BJ (cell line): ENCODE measurements around the gene EXD3. TPM values are rescaled to one million over a fixed set of nuclear protein-coding genes. Genes with fewer than 3 reads are reported as not detected.

Experiments
- CTCF ChIA-PET: fragments of 350-600 bp; formaldehyde crosslinking; extraction: SDS; loops from one replicate; lab custom pipeline; 2021; ENCODE audit warnings: antibody characterized with exemption, inconsistent platforms; lab: Yijun Ruan, JAX
- POLR2A ChIA-PET: fragments of 300-600 bp; sonication (Branson Sonifier 250); formaldehyde crosslinking; extraction: SDS; loops from one replicate; lab custom pipeline; 2021; ENCODE audit warnings: antibody characterized with exemption; lab: Charles Lee
- DNase-seq: peaks from one replicate; pipeline ENCODE4 v3.0.0-alpha.2; 2011; ENCODE audit warnings: low read depth
- H3K27me3 ChIP-seq: 2 replicates; pipeline ENCODE4 v1.6.0; 2011; ENCODE audit warnings: low read length; ENCODE audit not compliant: control insufficient read depth, insufficient read depth
- H3K36me3 ChIP-seq: 2 replicates; pipeline ENCODE4 v1.5.1; 2011; ENCODE audit warnings: low read length; ENCODE audit not compliant: control insufficient read depth, insufficient read depth
- H3K4me3 ChIP-seq: 2 replicates; pipeline ENCODE4 v1.5.1; 2011; ENCODE audit warnings: low read depth, mild to moderate bottlenecking, control low read depth, low read length
- CTCF ChIP-seq: IDR thresholded peaks from 2 replicates; pipeline ENCODE4 v1.5.1; 2011; ENCODE audit warnings: low read depth, mild to moderate bottlenecking, control low read depth, inconsistent platforms, low read length, moderate library complexity; ENCODE audit not compliant: insufficient read depth
- polyA plus RNA-seq: library from polyadenylated mRNA; depleted of rRNA; stranded (reverse); fragments of >200 nt; gene quantifications from 2 replicates; pipeline ENCODE4 v1.2.3, GENCODE V29; 2011

The EXD3 gene
- polyA plus RNA-seq, 1 experiment = 5.4 TPM

GRCh38 chr9:137271696-137272076 lies 151.3 kb downstream of the EXD3 start:
- H3K4me3 ChIP-seq = no peak overlapping the region
- ChIA-PET CTCF (no interaction called here), POLR2A (no interaction called here)
- TF ChIP-seq CTCF = no peak
- no peaks in the 10 kb centered on the region for H3K27me3 ChIP-seq
- DNase-seq = no peak
- peaks cover 22% of the 10 kb centered on the region for H3K36me3 ChIP-seq

GRCh38 chr9:137270929-137271695 lies 151.8 kb downstream of the EXD3 start:
- ChIA-PET CTCF (no interaction called here), POLR2A (no interaction called here)
- Histone ChIP-seq H3K27me3 (no peaks in the 10 kb centered on the region), H3K4me3 (no peak overlapping the region), H3K36me3 (peaks cover 23% of the 10 kb centered on the region)
- TF ChIP-seq CTCF = no peak
- no peak for DNase-seq

DNA sequence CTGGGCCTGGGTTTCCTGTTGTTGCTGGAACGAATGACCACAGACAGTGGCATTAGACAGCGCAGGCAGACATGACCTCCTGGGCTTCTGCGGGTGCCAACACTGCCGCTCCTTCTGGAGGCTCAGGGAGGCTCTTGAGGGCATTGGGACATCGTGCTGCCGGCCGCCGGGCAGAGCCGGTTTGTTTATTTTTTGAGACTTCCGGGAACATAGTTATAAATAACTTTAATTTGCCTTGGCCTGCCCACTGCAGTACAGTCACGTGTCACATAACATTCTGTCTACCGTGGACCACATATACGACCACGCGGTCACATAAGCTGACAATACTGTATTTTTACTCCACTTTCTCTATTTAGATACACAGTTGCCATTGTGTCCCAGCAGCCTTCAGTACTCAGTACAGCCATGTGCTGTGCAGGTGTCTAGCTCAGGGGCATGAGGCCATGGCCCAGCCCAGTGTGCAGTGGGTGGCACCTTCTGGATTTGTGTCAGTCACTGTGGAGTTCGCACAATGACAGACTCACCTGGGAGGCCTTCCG lies 153.7 kb downstream of the EXD3 start:
- POLR2A ChIA-PET = no interaction called here
- CTCF ChIA-PET = interaction anchor here (0.7 to 1.3 kb wide), 3 partner anchors 28 to 403 kb away, joined by 3 to 4 read pairs (median 3); no protein-coding TSS in a partner anchor
- peak; percentile 51 for DNase-seq
- Histone ChIP-seq H3K4me3 (no peak overlapping the region), H3K36me3 (peaks cover 31% of the 10 kb centered on the region), H3K27me3 (no peaks in the 10 kb centered on the region)
- TF ChIP-seq CTCF = no peak

- Histone ChIP-seq H3K36me3 (peaks cover 32% of the 10 kb centered on the region), H3K4me3 (no peak overlapping the region), H3K27me3 (no peaks in the 10 kb centered on the region)
- no peak for TF ChIP-seq CTCF
- DNase-seq = no peak
- CTCF ChIA-PET = interaction anchor here (1.0 to 1.3 kb wide), 2 partner anchors 8 to 32 kb away, joined by 4 to 5 read pairs; no protein-coding TSS in a partner anchor
- POLR2A ChIA-PET = no interaction called here
These were observed 154.3 kb downstream of the EXD3 start for GRCh38 chr9:137268538-137269201.

DNA sequence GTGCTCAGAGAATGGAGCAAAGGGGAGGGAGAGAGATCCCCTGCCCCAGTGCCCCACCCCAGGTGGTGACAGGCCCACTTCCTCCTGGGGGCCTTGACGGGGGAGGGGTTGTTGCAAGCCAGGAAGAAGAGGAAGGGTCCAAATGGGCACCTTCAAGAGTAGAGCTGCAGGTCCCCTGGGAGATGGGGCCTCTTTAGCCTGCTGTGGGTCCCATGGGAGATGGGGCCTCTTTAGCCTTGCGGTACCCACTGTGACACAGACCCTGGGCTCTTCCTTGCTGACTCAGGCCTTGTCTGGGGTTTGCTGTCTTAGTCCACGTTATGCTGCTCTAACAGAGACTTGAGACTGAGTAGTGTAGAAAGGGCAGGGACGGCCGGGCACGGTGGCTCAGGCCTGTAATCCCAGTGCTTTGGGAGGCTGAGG lies 155.0 kb downstream of the EXD3 start:
- CTCF ChIA-PET = interaction anchor here (1.0 kb wide), 2 partner anchors 9 to 43 kb away, joined by 3 to 5 read pairs; partner anchors contain the start of gene CYSRT1
- Histone ChIP-seq H3K27me3 (no peaks in the 10 kb centered on the region), H3K4me3 (no peak overlapping the region), H3K36me3 (peaks cover 32% of the 10 kb centered on the region)
- TF ChIP-seq CTCF = no peak
- POLR2A ChIA-PET = no interaction called here
- no peak for DNase-seq
